ENCODE data around the gene FAM184A. TPM values are rescaled to one million over a fixed set of nuclear protein-coding genes. Genes with fewer than 3 reads are reported as not detected.

FAM184A gene
- total and polyA plus RNA-seq, 2 of the 8 experiments (the other 6 are each of a cell fraction or from before 2014, with no cell fraction given) = 6.3 to 11.3 TPM

DNA sequence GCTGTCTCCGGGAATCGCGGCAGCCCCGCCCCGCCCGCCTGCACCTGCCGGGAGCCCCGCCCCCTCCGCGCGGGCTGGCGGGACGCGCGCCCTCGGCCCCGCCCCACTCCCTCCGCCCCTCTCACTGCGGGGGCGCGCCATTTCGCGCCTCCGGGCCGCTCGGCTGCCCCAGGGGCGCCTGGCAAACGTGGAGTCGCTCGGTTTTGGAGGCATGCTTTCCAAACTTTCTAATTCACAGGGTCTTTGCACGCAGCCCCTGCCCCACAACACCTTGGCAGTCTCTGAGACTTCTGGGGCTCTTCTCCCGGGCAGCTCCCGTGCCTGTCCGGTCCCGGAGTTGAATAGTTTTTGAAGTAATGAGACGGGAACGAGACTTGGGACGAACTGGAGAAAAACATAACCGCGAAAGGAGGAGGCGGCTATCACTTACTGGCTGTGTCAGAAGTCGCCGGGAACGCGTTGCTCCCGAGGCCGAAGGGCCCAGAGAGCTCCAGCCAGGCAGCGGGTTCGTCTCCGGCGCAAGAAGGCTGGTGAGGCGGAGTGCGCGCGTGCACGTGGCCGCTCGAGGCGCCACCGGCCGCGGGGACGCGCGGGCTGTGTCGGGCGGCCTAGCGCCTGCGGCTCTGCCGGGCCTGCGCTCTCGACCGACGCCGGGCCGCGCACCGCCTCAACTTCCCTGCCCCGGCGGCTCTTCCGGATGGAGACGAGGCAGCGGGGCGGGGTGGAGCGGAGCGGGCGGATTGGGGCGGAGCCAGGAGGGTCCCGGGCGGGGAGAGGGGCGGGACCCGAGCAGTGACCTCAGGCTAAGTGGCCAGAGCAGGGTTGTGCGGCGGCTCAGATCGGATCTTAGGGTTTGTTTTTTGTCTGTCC, 143.8 kb downstream of the FAM184A start, which contains the start of gene MCM9:
MCM9 (minus strand) TSS at position 699 of the 870 bp plus-strand sequence. CDS start 3,436 bp downstream, outside the sequence.
- H4K91ac ChIP-seq (replicated peaks; ENCODE audit: insufficient read length, low read length) = peak within 1 kb of the TSS; percentile 80
- H2AFZ ChIP-seq (ENCODE audit: low read length) = peak within 1 kb of the TSS; percentile 94
- ChIA-PET CTCF (ENCODE audit: partially characterized antibody) (interaction anchor here (1.1 to 1.3 kb wide), 2 partner anchors 11 to 39 kb away, joined by 3 read pairs; no protein-coding TSS in a partner anchor), POLR2A (ENCODE audit: partially characterized antibody) (interaction anchor here (0.6 to 2.3 kb wide), 7 partner anchors 7 to 275 kb away, joined by 3 to 15 read pairs (median 4); partner anchors contain the start of gene ASF1A)
- H3K4me2 ChIP-seq (ENCODE audit: insufficient read depth in 1 of 2, low read depth in 2 of 2, low read length in 2 of 2) = peak within 1 kb of the TSS; percentile 59 to 93
- no peak within 1 kb of the TSS for H2AK5ac ChIP-seq (ENCODE audit: low read depth, low read length)
- no peak within 1 kb of the TSS for H3K4ac ChIP-seq (replicated peaks; ENCODE audit: insufficient read length, low read depth, low read length)
- H2BK5ac ChIP-seq (ENCODE audit: low read depth, low read length) = peak within 1 kb of the TSS; percentile 81
- H3K36me3 ChIP-seq (ENCODE audit: control insufficient read depth in 2 of 4, insufficient read depth in 4 of 4, low read length in 3 of 4) = peaks cover 0 to 11% (median 5%) of the 10 kb centered on the region in 4 experiments; a peak in 4 of 8 replicates
- peak within 1 kb of the TSS; percentile 98 for H3K14ac ChIP-seq (ENCODE audit: insufficient read length)
- FAIRE-seq (peak; percentile 19), DNase-seq (ENCODE audit: low read depth in 1 of 2, low spot score in 2 of 2) (peak; percentile 77 to 90)
- H3K4me1 ChIP-seq (replicated peaks in 1 of 4; ENCODE audit: control insufficient read depth in 3 of 4, insufficient read depth in 4 of 4, low read length in 3 of 4) = peaks cover 0 to 2% (median 0%) of the 10 kb centered on the region in 4 experiments; a peak in 2 of 7 replicates
- H3K79me2 ChIP-seq (ENCODE audit: control insufficient read depth in 1 of 2, insufficient read depth in 2 of 2, low read length in 2 of 2) = peaks cover 0 to 37% of the 10 kb centered on the region in 2 experiments; a peak in 2 of 4 replicates
- peak within 1 kb of the TSS; percentile 82 for H3K27ac ChIP-seq (ENCODE audit: low read depth, low read length)
- no peak within 1 kb of the TSS for H2BK20ac ChIP-seq (ENCODE audit: low read length)
- peak within 1 kb of the TSS; percentile 73 to 93 (median 82) for H3K9ac ChIP-seq (replicated peaks in 1 of 4; ENCODE audit: extremely low read depth in 1 of 4, low read depth in 3 of 4, low read length in 3 of 4)
- no peak within 1 kb of the TSS for H2BK120ac ChIP-seq (replicated peaks; ENCODE audit: low read depth, low read length)
- H3K23ac ChIP-seq (ENCODE audit: insufficient read length) = no peak within 1 kb of the TSS
- WGBS, 2 experiments (ENCODE audit: extremely low coverage in 1 of 2, insufficient coverage in 1 of 2, insufficient read length in 1 of 2, insufficient replicate concordance in 2 of 2, low coverage in 1 of 2, low lambda C conversion rate in 2 of 2, missing lambda C conversion rate in 1 of 2) = 1% methylated on average over 57 of the region's 95 CpGs; no CpG with 5 or more reads in 1 of the 2 experiments
- peak within 1 kb of the TSS; percentile 95; the same call in 1 of the 2 replicates for H3K18ac ChIP-seq (ENCODE audit: extremely low read depth, low read length)
- no peaks in the 10 kb centered on the region; the same call in 1 of the 2 replicates for H3K23me2 ChIP-seq (ENCODE audit: low read depth, low read length)
- H3K27me3 ChIP-seq (replicated peaks in 1 of 4; ENCODE audit: control insufficient read depth in 3 of 4, extremely low read depth in 1 of 4, insufficient read depth in 3 of 4, low read length in 3 of 4) = no peaks in the 10 kb centered on the region
- H4K20me1 ChIP-seq (replicated peaks in 1 of 2; ENCODE audit: control insufficient read depth in 1 of 2, insufficient read depth in 2 of 2, low read length in 2 of 2) = peaks cover 0 to 8% of the 10 kb centered on the region in 2 experiments
- peaks cover 7 to 9% of the 10 kb centered on the region in 2 experiments for H3K9me3 ChIP-seq (ENCODE audit: insufficient read depth in 2 of 2, low read depth in 1 of 2, low read length in 1 of 2)
- H4K8ac ChIP-seq (ENCODE audit: extremely low read depth, insufficient read depth, low read length) = peak within 1 kb of the TSS; percentile 98
- peak within 1 kb of the TSS; percentile 97 for H4K5ac ChIP-seq (ENCODE audit: insufficient read length, low read depth, low read length)
- no peak within 1 kb of the TSS for H2BK12ac ChIP-seq (ENCODE audit: low read depth, low read length)
- peak within 1 kb of the TSS; percentile 82 for H3K56ac ChIP-seq (replicated peaks; ENCODE audit: insufficient read length, low read depth, low read length)
- H2BK15ac ChIP-seq (ENCODE audit: low read length) = no peak within 1 kb of the TSS
- peak within 1 kb of the TSS; percentile 73 to 100 (median 86) for H3K4me3 ChIP-seq (ENCODE audit: extremely low read depth in 1 of 4, insufficient read depth in 2 of 4, low read depth in 3 of 4, low read length in 4 of 4)
- H3K79me1 ChIP-seq (ENCODE audit: low read depth, low read length) = no peaks in the 10 kb centered on the region
- TF ChIP-seq SP4 (IDR thresholded peaks at IDR 0.05; ENCODE audit: low read length) (no peak), MAFK (IDR thresholded peaks at IDR 0.05; ENCODE audit: low read depth, low read length) (no peak), RNF2 (IDR thresholded peaks at IDR 0.05; ENCODE audit: borderline replicate concordance, low read depth, low read length, missing control alignments, poor library complexity, severe bottlenecking) (no peak), PHF8 (conservative IDR thresholded peaks at IDR 0.05; ENCODE audit: low read depth, low read length) (peak; percentile 85), SP2 (IDR thresholded peaks at IDR 0.05; ENCODE audit: low read length) (no peak)
- TF ChIP-seq, protein P1, sequence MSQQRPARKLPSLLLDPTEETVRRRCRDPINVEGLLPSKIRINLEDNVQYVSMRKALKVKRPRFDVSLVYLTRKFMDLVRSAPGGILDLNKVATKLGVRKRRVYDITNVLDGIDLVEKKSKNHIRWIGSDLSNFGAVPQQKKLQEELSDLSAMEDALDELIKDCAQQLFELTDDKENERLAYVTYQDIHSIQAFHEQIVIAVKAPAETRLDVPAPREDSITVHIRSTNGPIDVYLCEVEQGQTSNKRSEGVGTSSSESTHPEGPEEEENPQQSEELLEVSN (IDR thresholded peaks at IDR 0.05) = peak; percentile 69; the same call in 1 of the 2 replicates
- TF ChIP-seq, protein P2, sequence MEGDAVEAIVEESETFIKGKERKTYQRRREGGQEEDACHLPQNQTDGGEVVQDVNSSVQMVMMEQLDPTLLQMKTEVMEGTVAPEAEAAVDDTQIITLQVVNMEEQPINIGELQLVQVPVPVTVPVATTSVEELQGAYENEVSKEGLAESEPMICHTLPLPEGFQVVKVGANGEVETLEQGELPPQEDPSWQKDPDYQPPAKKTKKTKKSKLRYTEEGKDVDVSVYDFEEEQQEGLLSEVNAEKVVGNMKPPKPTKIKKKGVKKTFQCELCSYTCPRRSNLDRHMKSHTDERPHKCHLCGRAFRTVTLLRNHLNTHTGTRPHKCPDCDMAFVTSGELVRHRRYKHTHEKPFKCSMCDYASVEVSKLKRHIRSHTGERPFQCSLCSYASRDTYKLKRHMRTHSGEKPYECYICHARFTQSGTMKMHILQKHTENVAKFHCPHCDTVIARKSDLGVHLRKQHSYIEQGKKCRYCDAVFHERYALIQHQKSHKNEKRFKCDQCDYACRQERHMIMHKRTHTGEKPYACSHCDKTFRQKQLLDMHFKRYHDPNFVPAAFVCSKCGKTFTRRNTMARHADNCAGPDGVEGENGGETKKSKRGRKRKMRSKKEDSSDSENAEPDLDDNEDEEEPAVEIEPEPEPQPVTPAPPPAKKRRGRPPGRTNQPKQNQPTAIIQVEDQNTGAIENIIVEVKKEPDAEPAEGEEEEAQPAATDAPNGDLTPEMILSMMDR (IDR thresholded peaks at IDR 0.05; ENCODE audit: control extremely low read depth in 1 of 3, insufficient read depth in 1 of 3, low read depth in 1 of 3, low read length in 3 of 3) = no peak
